Right lobe of liver (tissue), 4 donors: ENCODE measurements around the gene ASGR2.

Source experiments
- POLR2A ChIP-seq: fragments of 450-650 bp; IDR thresholded peaks from one replicate; pipeline ENCODE4 v1.6.1; 2017; ENCODE audit warnings: antibody characterized with exemption, mild to moderate bottlenecking
- TF ChIP-seq, protein P1 (sequence below), 4 donors: fragments of 200-600 bp in 3 of 4; fragments of 450-650 bp in 1 of 4; IDR thresholded peaks; one replicate each; pipeline versions ENCODE4 v1.5.1 to v1.8.0; 2016 to 2022; ENCODE audit warnings: antibody characterized with exemption in 4 of 4, mild to moderate bottlenecking in 2 of 4
- donor health status: DM: no; HTN: no; CAD: no.
- donor health status: DM: no; HTN: no; CAD: no.
- donor health status: DM: no; HTN: yes; CAD: no.

DNA sequence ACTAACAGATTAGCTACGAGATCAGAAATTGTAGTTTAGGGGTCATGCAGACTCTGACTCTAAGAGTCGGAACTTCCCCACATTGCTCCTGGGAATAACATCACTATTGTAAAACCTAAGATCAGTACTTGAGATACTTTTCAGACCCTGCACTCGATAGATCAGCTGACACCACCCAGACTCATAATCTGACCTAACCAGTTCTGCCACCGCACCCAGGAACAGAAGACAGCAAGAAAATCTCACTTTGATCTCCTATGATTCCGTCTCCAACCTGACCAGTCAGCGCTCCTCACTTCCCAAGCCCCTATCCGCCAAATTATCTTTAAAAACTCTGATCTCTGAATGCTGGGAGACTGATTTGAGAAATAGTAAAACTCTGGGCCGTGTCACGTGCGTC is 27.2 kb upstream of the ASGR2 start:
- TF ChIP-seq, protein P1, sequence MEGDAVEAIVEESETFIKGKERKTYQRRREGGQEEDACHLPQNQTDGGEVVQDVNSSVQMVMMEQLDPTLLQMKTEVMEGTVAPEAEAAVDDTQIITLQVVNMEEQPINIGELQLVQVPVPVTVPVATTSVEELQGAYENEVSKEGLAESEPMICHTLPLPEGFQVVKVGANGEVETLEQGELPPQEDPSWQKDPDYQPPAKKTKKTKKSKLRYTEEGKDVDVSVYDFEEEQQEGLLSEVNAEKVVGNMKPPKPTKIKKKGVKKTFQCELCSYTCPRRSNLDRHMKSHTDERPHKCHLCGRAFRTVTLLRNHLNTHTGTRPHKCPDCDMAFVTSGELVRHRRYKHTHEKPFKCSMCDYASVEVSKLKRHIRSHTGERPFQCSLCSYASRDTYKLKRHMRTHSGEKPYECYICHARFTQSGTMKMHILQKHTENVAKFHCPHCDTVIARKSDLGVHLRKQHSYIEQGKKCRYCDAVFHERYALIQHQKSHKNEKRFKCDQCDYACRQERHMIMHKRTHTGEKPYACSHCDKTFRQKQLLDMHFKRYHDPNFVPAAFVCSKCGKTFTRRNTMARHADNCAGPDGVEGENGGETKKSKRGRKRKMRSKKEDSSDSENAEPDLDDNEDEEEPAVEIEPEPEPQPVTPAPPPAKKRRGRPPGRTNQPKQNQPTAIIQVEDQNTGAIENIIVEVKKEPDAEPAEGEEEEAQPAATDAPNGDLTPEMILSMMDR (IDR thresholded peaks at IDR 0.05), result no peak
- no peak for TF ChIP-seq POLR2A
